Caco-2 (cell line): ENCODE results near the gene NLRP4. TPM values are rescaled to one million over a fixed set of nuclear protein-coding genes. Genes with fewer than 3 reads are reported as not detected.

Experiments
- BruUV-seq: library from RNA; stranded (reverse); fragments of 400-500 nt; replicated peaks from 2 replicates; lab custom pipeline; 2021; lab: Mats Ljungman, UMichigan
- CTCF ChIA-PET: fragments of 300-600 bp; sonication (Branson Sonifier 250); formaldehyde crosslinking; loops from one replicate; lab custom pipeline; 2022; ENCODE audit warnings: antibody characterized with exemption; lab: Charles Lee
- POLR2A ChIA-PET: fragments of 300-600 bp; sonication (Branson Sonifier 250); formaldehyde crosslinking; loops from one replicate; lab custom pipeline; 2022; ENCODE audit warnings: antibody characterized with exemption; lab: Charles Lee
- DNase-seq, 2 experiments: peaks; one replicate each; pipeline versions ENCODE4 v3.0.0 to v3.0.0-alpha.2; 2020 to 2022
- H3K27me3 ChIP-seq: replicated peaks from 2 replicates; pipeline ENCODE4 v1.6.0; 2011; ENCODE audit warnings: low read length; ENCODE audit not compliant: control insufficient read depth, insufficient read depth
- H3K36me3 ChIP-seq: 2 replicates; pipeline ENCODE4 v1.5.1; 2011; ENCODE audit warnings: low read length; ENCODE audit not compliant: control insufficient read depth, insufficient read depth
- H3K4me1 ChIP-seq: fragments of 250-450 bp; sonication (Bioruptor Pico); 2 replicates; pipeline ENCODE4 v1.5.1; 2020; ENCODE audit warnings: mild to moderate bottlenecking
- H3K4me3 ChIP-seq: 2 replicates; pipeline ENCODE4 v1.5.1; 2011; ENCODE audit warnings: low read depth, mild to moderate bottlenecking, control low read depth, low read length
- H3K9me3 ChIP-seq: fragments of 250-450 bp; sonication (Bioruptor Pico); 2 replicates; pipeline ENCODE4 v1.5.1; 2020; ENCODE audit warnings: mild to moderate bottlenecking, moderate library complexity
- H3K27ac Mint-ChIP-seq: one replicate; pipeline ENCODE4 v1.8.0; 2022; ENCODE audit warnings: mixed read lengths; ENCODE audit not compliant: unreplicated experiment
- H3K27me3 Mint-ChIP-seq: one replicate; pipeline ENCODE4 v1.8.0; 2022; ENCODE audit warnings: mixed read lengths; ENCODE audit not compliant: insufficient read depth, unreplicated experiment
- H3K36me3 Mint-ChIP-seq: one replicate; pipeline ENCODE4 v1.8.0; 2022; ENCODE audit warnings: mild to moderate bottlenecking, mixed read lengths; ENCODE audit not compliant: insufficient read depth, unreplicated experiment
- H3K4me1 Mint-ChIP-seq: one replicate; pipeline ENCODE4 v1.8.0; 2022; ENCODE audit warnings: low read depth, mixed read lengths; ENCODE audit not compliant: unreplicated experiment
- H3K4me3 Mint-ChIP-seq: one replicate; pipeline ENCODE4 v1.8.0; 2022; ENCODE audit warnings: mild to moderate bottlenecking, moderate library complexity, mixed read lengths; ENCODE audit not compliant: unreplicated experiment
- H3K9me3 Mint-ChIP-seq: one replicate; pipeline ENCODE4 v1.8.0; 2022; ENCODE audit warnings: mixed read lengths; ENCODE audit not compliant: unreplicated experiment
- CTCF ChIP-seq, 2 experiments: fragments of 200-600 bp in 1 of 2; IDR thresholded peaks; 1 replicate in 1 of 2; 2 replicates in 1 of 2; pipeline versions ENCODE4 v1.5.1 to v1.8.0; 2011 to 2022; ENCODE audit warnings: antibody characterized with exemption in 1 of 2, control low read depth in 1 of 2, inconsistent platforms in 1 of 2, low read depth in 1 of 2, low read length in 1 of 2, mild to moderate bottlenecking in 1 of 2, moderate library complexity in 1 of 2; ENCODE audit not compliant: insufficient read depth in 1 of 2, severe bottlenecking in 1 of 2, unreplicated experiment in 1 of 2
- intact Hi-C: fragments of 100-400 bp; cut with micrococcal nuclease; formaldehyde crosslinking; loops from one replicate; pipeline ENCODE4 v1.10.0; 2022; ENCODE audit not compliant: unreplicated experiment
- total RNA-seq: library from RNA; stranded (reverse); gene quantifications from 2 replicates; pipeline ENCODE4 v1.2.3, GENCODE V29; 2022

The NLRP4 gene
- total RNA-seq, 1 experiment from 2014 or later = not detected

DNA sequence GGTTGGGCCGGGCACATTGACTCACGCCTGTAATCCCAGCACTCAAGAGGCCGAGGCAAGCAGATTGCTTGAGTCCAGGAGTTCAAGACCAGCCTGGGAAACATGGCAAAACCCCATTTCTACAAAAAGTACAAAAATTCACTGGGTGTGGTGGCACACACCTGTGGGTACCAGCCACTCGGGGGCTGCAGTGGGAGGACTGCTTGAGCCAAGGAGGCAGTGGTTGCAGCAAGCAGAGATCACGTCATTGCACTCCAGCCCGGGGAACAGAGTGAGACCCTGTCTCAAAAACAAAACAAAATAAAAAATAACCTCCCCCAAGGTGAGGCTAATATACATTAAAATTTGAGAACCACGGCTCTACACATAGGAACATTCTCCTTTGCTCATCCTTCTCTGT, 70.9 kb downstream of the NLRP4 start:
- Mint-ChIP-seq H3K4me1 (no peaks in the 10 kb centered on the region), H3K27me3 (peaks cover 12% of the 10 kb centered on the region), H3K9me3 (peaks cover 19% of the 10 kb centered on the region), H3K4me3 (no peak overlapping the region), H3K27ac (no peak overlapping the region), H3K36me3 (no peaks in the 10 kb centered on the region)
- intact Hi-C loops = no loop called here
- BruUV-seq = no TSS peak
- CTCF ChIA-PET = no interaction called here
- no peak for TF ChIP-seq CTCF (IDR thresholded peaks at IDR 0.05; ENCODE audit: insufficient read depth in 1 of 2, low read depth in 1 of 2, low read length in 1 of 2, severe bottlenecking in 1 of 2, unreplicated experiment in 1 of 2)
- Histone ChIP-seq H3K4me3 (no peak overlapping the region), H3K27me3 (no peaks in the 10 kb centered on the region), H3K36me3 (no peaks in the 10 kb centered on the region), H3K4me1 (no peaks in the 10 kb centered on the region), H3K9me3 (no peaks in the 10 kb centered on the region)
- POLR2A ChIA-PET = no interaction called here
- DNase-seq = no peak

GRCh38 chr19:55907746-55908145, 71.4 kb downstream of the NLRP4 start:
- no peak for DNase-seq
- Histone ChIP-seq H3K27me3 (no peaks in the 10 kb centered on the region), H3K4me3 (no peak overlapping the region), H3K36me3 (no peaks in the 10 kb centered on the region), H3K4me1 (no peaks in the 10 kb centered on the region), H3K9me3 (no peaks in the 10 kb centered on the region)
- peaks cover 12% of the 10 kb centered on the region for H3K27me3 Mint-ChIP-seq
- intact Hi-C loops = no loop called here
- H3K27ac Mint-ChIP-seq = no peak overlapping the region
- ChIA-PET CTCF (no interaction called here), POLR2A (no interaction called here)
- peaks cover 19% of the 10 kb centered on the region for H3K9me3 Mint-ChIP-seq
- no peak for TF ChIP-seq CTCF (IDR thresholded peaks at IDR 0.05; ENCODE audit: insufficient read depth in 1 of 2, low read depth in 1 of 2, low read length in 1 of 2, severe bottlenecking in 1 of 2, unreplicated experiment in 1 of 2)
- H3K36me3 Mint-ChIP-seq = no peaks in the 10 kb centered on the region
- no TSS peak for BruUV-seq
- H3K4me1 Mint-ChIP-seq = no peaks in the 10 kb centered on the region
- no peak overlapping the region for H3K4me3 Mint-ChIP-seq

DNA sequence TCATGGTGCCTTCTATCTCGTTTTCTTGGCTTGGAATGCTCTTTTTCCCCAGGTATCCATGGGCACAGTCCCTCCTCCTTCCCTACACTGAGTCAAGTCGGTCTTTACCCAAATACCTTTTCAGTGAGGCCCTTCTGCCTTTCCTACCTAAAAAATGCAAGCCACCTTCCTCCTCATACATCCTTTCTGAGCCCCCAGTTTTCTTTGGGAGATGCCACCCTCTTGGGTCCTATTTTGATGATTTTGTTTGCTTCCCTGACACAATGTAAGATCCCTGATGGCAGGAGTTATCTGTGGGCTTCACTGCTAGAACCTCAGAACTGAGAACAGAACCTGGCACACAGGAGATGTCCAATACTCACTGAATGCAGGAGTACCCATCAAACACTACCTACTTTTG, 73.5 kb downstream of the NLRP4 start:
- H3K27me3 Mint-ChIP-seq = peaks cover 9% of the 10 kb centered on the region
- no peak for TF ChIP-seq CTCF (IDR thresholded peaks at IDR 0.05; ENCODE audit: insufficient read depth in 1 of 2, low read depth in 1 of 2, low read length in 1 of 2, severe bottlenecking in 1 of 2, unreplicated experiment in 1 of 2)
- no peaks in the 10 kb centered on the region for H3K4me1 ChIP-seq
- no peaks in the 10 kb centered on the region for H3K9me3 ChIP-seq
- no peaks in the 10 kb centered on the region for H3K36me3 ChIP-seq
- ChIA-PET CTCF (interaction anchor here (0.7 kb wide), 1 partner anchor 322 kb away, joined by 3 read pairs; no protein-coding TSS in a partner anchor), POLR2A (no interaction called here)
- H3K27ac Mint-ChIP-seq = no peak overlapping the region
- H3K4me3 Mint-ChIP-seq = no peak overlapping the region
- no peak for DNase-seq
- H3K4me3 ChIP-seq = no peak overlapping the region
- H3K4me1 Mint-ChIP-seq = no peaks in the 10 kb centered on the region
- intact Hi-C loops = no loop called here
- H3K27me3 ChIP-seq = no peaks in the 10 kb centered on the region
- H3K36me3 Mint-ChIP-seq = no peaks in the 10 kb centered on the region
- no TSS peak for BruUV-seq
- peaks cover 19% of the 10 kb centered on the region for H3K9me3 Mint-ChIP-seq
